Thyroid gland (tissue), 4 donors: ENCODE results near the gene POLR3A. TPM values are rescaled to one million over a fixed set of nuclear protein-coding genes. Genes with fewer than 3 reads are reported as not detected.
A peak's percentile ranks its signal among the peaks of the same experiment; 100 is the strongest.

ENCODE experiments used
- DNase-seq, 2 donors: peaks; one replicate each; pipeline ENCODE4 v3.0.0-alpha.2; 2019
- H3K27ac ChIP-seq, 3 donors: fragments of 200-600 bp; sonication (generic); 1 replicate in 2 of 3; 2 replicates in 1 of 3; pipeline ENCODE4 v1.5.1; 2016 to 2019; ENCODE audit warnings: mild to moderate bottlenecking in 1 of 3, moderate library complexity in 1 of 3
- H3K27me3 ChIP-seq: fragments of 200-600 bp; sonication (generic); one replicate; pipeline ENCODE4 v1.5.1; 2019
- H3K36me3 ChIP-seq, 2 donors: fragments of 200-600 bp; sonication (generic); one replicate each; pipeline ENCODE4 v1.5.1; 2016 to 2019
- H3K4me1 ChIP-seq, 2 donors: fragments of 200-600 bp; sonication (generic); one replicate each; pipeline ENCODE4 v1.5.1; 2017 to 2019
- H3K4me3 ChIP-seq, 3 donors: fragments of 200-600 bp; sonication (generic); replicated peaks in 1 of 3; 1 replicate in 2 of 3; 2 replicates in 1 of 3; pipeline ENCODE4 v1.5.1; 2016; ENCODE audit warnings: mild to moderate bottlenecking in 1 of 3
- H3K9me3 ChIP-seq: fragments of 200-600 bp; sonication (generic); one replicate; pipeline ENCODE4 v1.5.1; 2017
- CTCF ChIP-seq, 6 experiments: fragments of 200-600 bp in 3 of 6; fragments of 450-650 bp in 3 of 6; sonication (generic) in 3 of 6; IDR thresholded peaks; one replicate each; pipeline ENCODE4 v1.5.1; 2016 to 2019; ENCODE audit warnings: antibody characterized with exemption in 6 of 6, mild to moderate bottlenecking in 2 of 6, inconsistent platforms in 1 of 6, moderate library complexity in 1 of 6
- POLR2A ChIP-seq, 2 donors: fragments of 450-650 bp; IDR thresholded peaks; one replicate each; pipeline ENCODE4 v1.6.1; 2017; ENCODE audit warnings: antibody characterized with exemption in 2 of 2, mild to moderate bottlenecking in 2 of 2, moderate library complexity in 1 of 2
- whole genome bisulfite sequencing, 2 donors: methylation state at CpG; one replicate each; pipeline ENCODE4 v1.1.5; 2017; 5-methylcytosine and 5-hydroxymethylcytosine counted together
- intact Hi-C: fragments of 100-400 bp; cut with DNase I; formaldehyde crosslinking; loops from one replicate; pipeline ENCODE4 v1.15.1; 2023
- total RNA-seq, 4 donors: library from RNA; depleted of rRNA; stranded (reverse); fragments of >200 nt; gene quantifications; one replicate each; pipeline ENCODE4 v1.2.3, GENCODE V29; 2016

The POLR3A gene
- total RNA-seq, 4 donors from 2014 or later = 14.5 to 21.5 (median 16.6) TPM

- WGBS, 2 donors = 90% methylated on average over 3 of the region's 3 CpGs
- Histone ChIP-seq H3K27ac (no peak overlapping the region), H3K36me3 (peaks cover 56 to 66% of the 10 kb centered on the region in 2 donors), H3K4me1 (peaks cover 6 to 13% of the 10 kb centered on the region in 2 donors), H3K9me3 (no peaks in the 10 kb centered on the region), H3K27me3 (no peaks in the 10 kb centered on the region), H3K4me3 (no peak overlapping the region)
- intact Hi-C loops = no loop called here
- TF ChIP-seq POLR2A (IDR thresholded peaks at IDR 0.05) = no peak
- no peak for TF ChIP-seq CTCF (IDR thresholded peaks at IDR 0.05)
- DNase-seq = no peak
Measured at GRCh38 chr10:78039743-78040142, 10.4 kb upstream of the POLR3A start.

GRCh38 chr10:78038791-78039547 lies 9.7 kb upstream of the POLR3A start:
- H3K27ac ChIP-seq = no peak overlapping the region
- no peaks in the 10 kb centered on the region for H3K9me3 ChIP-seq
- no peak for DNase-seq
- H3K4me1 ChIP-seq = peaks cover 9 to 10% of the 10 kb centered on the region in 2 donors
- intact Hi-C loops = no loop called here
- H3K36me3 ChIP-seq = peaks cover 56 to 66% of the 10 kb centered on the region in 2 donors
- 87 to 92% methylated on average over 5 of the region's 5 CpGs for WGBS, 2 donors
- no peak overlapping the region for H3K4me3 ChIP-seq
- TF ChIP-seq CTCF (IDR thresholded peaks at IDR 0.05) = no peak
- H3K27me3 ChIP-seq = no peaks in the 10 kb centered on the region

- intact Hi-C loops = no loop called here
- Histone ChIP-seq H3K36me3 (peaks cover 56 to 66% of the 10 kb centered on the region in 2 donors), H3K4me1 (peaks cover 8 to 10% of the 10 kb centered on the region in 2 donors), H3K4me3 (no peak overlapping the region), H3K27ac (no peak overlapping the region), H3K9me3 (no peaks in the 10 kb centered on the region), H3K27me3 (no peaks in the 10 kb centered on the region)
- DNase-seq = peak in 1 of 2 donors; percentile 23
- TF ChIP-seq CTCF (IDR thresholded peaks at IDR 0.05) (no peak), POLR2A (IDR thresholded peaks at IDR 0.05) (no peak)
- WGBS, 2 donors = 57 to 60% methylated on average over 2 of the region's 2 CpGs
Measured at GRCh38 chr10:78038105-78038504, 8.8 kb upstream of the POLR3A start.

DNA sequence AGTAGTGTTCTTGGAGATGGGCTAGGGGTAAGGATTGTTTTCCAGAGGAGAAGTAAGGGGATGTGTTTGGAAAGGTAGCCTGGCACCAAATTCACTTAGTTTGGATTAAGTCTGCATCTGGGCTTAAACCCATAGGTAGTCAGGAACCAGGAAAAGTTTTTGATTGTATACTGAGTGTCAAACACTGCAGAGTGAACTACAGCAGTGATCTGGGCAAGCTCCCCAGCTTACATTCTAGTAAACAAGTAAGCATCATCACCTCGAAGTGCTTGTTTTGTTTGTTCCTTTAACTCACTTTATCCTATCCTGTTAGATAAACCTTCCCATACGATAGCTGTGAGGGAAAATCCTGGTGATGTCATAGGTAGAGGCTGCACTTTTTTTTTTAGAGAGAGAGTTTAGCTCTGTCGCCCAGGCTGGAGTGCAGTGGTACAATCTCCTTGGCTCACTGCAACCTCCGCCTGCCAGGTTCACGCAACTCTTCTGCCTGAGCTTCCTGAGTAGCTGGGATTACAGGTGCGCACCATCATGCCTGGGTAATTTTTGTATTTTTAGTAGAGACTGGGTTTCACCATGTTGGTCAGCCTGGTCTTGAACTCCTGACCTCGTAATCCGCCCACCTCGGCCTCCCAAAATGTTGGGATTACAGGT lies 6.7 kb upstream of the POLR3A start:
- Histone ChIP-seq H3K36me3 (peaks cover 56 to 57% of the 10 kb centered on the region in 2 donors), H3K4me1 (peaks cover 8 to 10% of the 10 kb centered on the region in 2 donors), H3K4me3 (no peak overlapping the region), H3K27ac (no peak overlapping the region), H3K27me3 (no peaks in the 10 kb centered on the region), H3K9me3 (no peaks in the 10 kb centered on the region)
- intact Hi-C loops = no loop called here
- 83 to 85% methylated on average over 9 of the region's 9 CpGs for WGBS, 2 donors
- DNase-seq = no peak
- no peak for TF ChIP-seq POLR2A (IDR thresholded peaks at IDR 0.05)
- TF ChIP-seq CTCF (IDR thresholded peaks at IDR 0.05) = no peak

DNA sequence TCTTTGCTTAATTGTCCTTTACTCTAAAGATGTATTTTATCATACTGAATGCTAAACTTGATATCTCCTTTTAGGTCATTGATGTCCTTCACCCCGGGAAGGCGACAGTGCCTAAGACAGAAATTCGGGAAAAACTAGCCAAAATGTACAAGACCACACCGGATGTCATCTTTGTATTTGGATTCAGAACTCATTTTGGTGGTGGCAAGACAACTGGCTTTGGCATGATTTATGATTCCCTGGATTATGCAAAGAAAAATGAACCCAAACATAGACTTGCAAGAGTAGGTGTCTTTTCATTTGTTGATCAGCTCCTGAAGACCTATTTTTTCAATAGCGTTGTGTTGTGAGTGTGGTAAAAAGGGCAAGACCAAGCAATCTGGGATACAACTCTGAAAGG lies 6.1 kb upstream of the POLR3A start:
- 86 to 90% methylated on average over 5 of the region's 5 CpGs for WGBS, 2 donors
- no peak overlapping the region for H3K4me3 ChIP-seq

More for the DNA sequence above, 6.1 kb upstream of the POLR3A start:
- Histone ChIP-seq H3K36me3 (peaks cover 51% of the 10 kb centered on the region in 2 donors), H3K9me3 (no peaks in the 10 kb centered on the region), H3K27ac (no peak overlapping the region), H3K4me1 (peaks cover 8 to 10% of the 10 kb centered on the region in 2 donors), H3K27me3 (no peaks in the 10 kb centered on the region)
- no peak for TF ChIP-seq CTCF (IDR thresholded peaks at IDR 0.05)
- no peak for TF ChIP-seq POLR2A (IDR thresholded peaks at IDR 0.05)
- intact Hi-C loops = no loop called here
- no peak for DNase-seq
